Caco-2 (cell line): ENCODE measurements around the gene KLHL34. TPM values are rescaled to one million over a fixed set of nuclear protein-coding genes. Genes with fewer than 3 reads are reported as not detected.

Experiments used
- BruUV-seq: library from RNA; stranded (reverse); fragments of 400-500 nt; replicated peaks from 2 replicates; lab custom pipeline; 2021; lab: Mats Ljungman, UMichigan
- CTCF ChIA-PET: fragments of 300-600 bp; sonication (Branson Sonifier 250); formaldehyde crosslinking; loops from one replicate; lab custom pipeline; 2022; ENCODE audit warnings: antibody characterized with exemption; lab: Charles Lee
- POLR2A ChIA-PET: fragments of 300-600 bp; sonication (Branson Sonifier 250); formaldehyde crosslinking; loops from one replicate; lab custom pipeline; 2022; ENCODE audit warnings: antibody characterized with exemption; lab: Charles Lee
- DNase-seq, 2 experiments: peaks; one replicate each; pipeline versions ENCODE4 v3.0.0 to v3.0.0-alpha.2; 2020 to 2022
- H3K27me3 ChIP-seq: replicated peaks from 2 replicates; pipeline ENCODE4 v1.6.0; 2011; ENCODE audit warnings: low read length; ENCODE audit not compliant: control insufficient read depth, insufficient read depth
- H3K36me3 ChIP-seq: 2 replicates; pipeline ENCODE4 v1.5.1; 2011; ENCODE audit warnings: low read length; ENCODE audit not compliant: control insufficient read depth, insufficient read depth
- H3K4me1 ChIP-seq: fragments of 250-450 bp; sonication (Bioruptor Pico); 2 replicates; pipeline ENCODE4 v1.5.1; 2020; ENCODE audit warnings: mild to moderate bottlenecking
- H3K4me3 ChIP-seq: 2 replicates; pipeline ENCODE4 v1.5.1; 2011; ENCODE audit warnings: low read depth, mild to moderate bottlenecking, control low read depth, low read length
- H3K9me3 ChIP-seq: fragments of 250-450 bp; sonication (Bioruptor Pico); 2 replicates; pipeline ENCODE4 v1.5.1; 2020; ENCODE audit warnings: mild to moderate bottlenecking, moderate library complexity
- H3K27ac Mint-ChIP-seq: one replicate; pipeline ENCODE4 v1.8.0; 2022; ENCODE audit warnings: mixed read lengths; ENCODE audit not compliant: unreplicated experiment
- H3K27me3 Mint-ChIP-seq: one replicate; pipeline ENCODE4 v1.8.0; 2022; ENCODE audit warnings: mixed read lengths; ENCODE audit not compliant: insufficient read depth, unreplicated experiment
- H3K36me3 Mint-ChIP-seq: one replicate; pipeline ENCODE4 v1.8.0; 2022; ENCODE audit warnings: mild to moderate bottlenecking, mixed read lengths; ENCODE audit not compliant: insufficient read depth, unreplicated experiment
- H3K4me1 Mint-ChIP-seq: one replicate; pipeline ENCODE4 v1.8.0; 2022; ENCODE audit warnings: low read depth, mixed read lengths; ENCODE audit not compliant: unreplicated experiment
- H3K4me3 Mint-ChIP-seq: one replicate; pipeline ENCODE4 v1.8.0; 2022; ENCODE audit warnings: mild to moderate bottlenecking, moderate library complexity, mixed read lengths; ENCODE audit not compliant: unreplicated experiment
- H3K9me3 Mint-ChIP-seq: one replicate; pipeline ENCODE4 v1.8.0; 2022; ENCODE audit warnings: mixed read lengths; ENCODE audit not compliant: unreplicated experiment
- intact Hi-C: fragments of 100-400 bp; cut with micrococcal nuclease; formaldehyde crosslinking; loops from one replicate; pipeline ENCODE4 v1.10.0; 2022; ENCODE audit not compliant: unreplicated experiment
- total RNA-seq: library from RNA; stranded (reverse); gene quantifications from 2 replicates; pipeline ENCODE4 v1.2.3, GENCODE V29; 2022
- TF ChIP-seq, protein P1 (sequence below), 2 experiments: fragments of 200-600 bp in 1 of 2; IDR thresholded peaks; 1 replicate in 1 of 2; 2 replicates in 1 of 2; pipeline versions ENCODE4 v1.5.1 to v1.8.0; 2011 to 2022; ENCODE audit warnings: antibody characterized with exemption in 1 of 2, control low read depth in 1 of 2, inconsistent platforms in 1 of 2, low read depth in 1 of 2, low read length in 1 of 2, mild to moderate bottlenecking in 1 of 2, moderate library complexity in 1 of 2; ENCODE audit not compliant: insufficient read depth in 1 of 2, severe bottlenecking in 1 of 2, unreplicated experiment in 1 of 2

KLHL34 gene
- total RNA-seq, 1 experiment from 2014 or later, result not detected

DNA sequence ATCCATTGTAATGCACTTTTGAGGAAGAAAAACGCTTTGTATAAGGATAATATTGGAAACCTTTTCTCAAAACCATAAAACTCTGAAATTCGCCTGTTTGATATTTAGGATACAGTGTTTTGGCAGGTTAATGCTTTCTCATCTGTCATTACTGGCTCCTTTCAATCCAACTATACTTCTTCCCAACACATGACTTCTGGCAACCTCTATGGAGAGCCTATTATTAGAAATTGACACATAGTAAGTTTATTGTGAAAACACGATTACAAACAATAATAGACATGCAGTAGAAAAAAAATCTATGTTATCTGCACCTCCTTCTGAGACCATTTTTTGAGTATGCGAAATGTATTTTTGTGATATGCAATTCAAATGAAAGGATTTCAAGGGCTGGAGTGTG is 4.6 kb upstream of the KLHL34 start:
- ChIA-PET CTCF (no interaction called here), POLR2A (no interaction called here)
- no TSS peak for BruUV-seq
- no peaks in the 10 kb centered on the region for H3K9me3 ChIP-seq
- no peaks in the 10 kb centered on the region for H3K4me1 ChIP-seq
- no peaks in the 10 kb centered on the region for H3K36me3 Mint-ChIP-seq
- no peaks in the 10 kb centered on the region for H3K36me3 ChIP-seq
- intact Hi-C loops, result no loop called here
- no peak for DNase-seq
- no peaks in the 10 kb centered on the region for H3K27me3 ChIP-seq
- no peaks in the 10 kb centered on the region for H3K27me3 Mint-ChIP-seq
- H3K4me1 Mint-ChIP-seq, result peaks cover 7% of the 10 kb centered on the region
- no peak overlapping the region for H3K4me3 ChIP-seq
- no peak overlapping the region for H3K27ac Mint-ChIP-seq
- H3K9me3 Mint-ChIP-seq, result no peaks in the 10 kb centered on the region
- TF ChIP-seq, protein P1, sequence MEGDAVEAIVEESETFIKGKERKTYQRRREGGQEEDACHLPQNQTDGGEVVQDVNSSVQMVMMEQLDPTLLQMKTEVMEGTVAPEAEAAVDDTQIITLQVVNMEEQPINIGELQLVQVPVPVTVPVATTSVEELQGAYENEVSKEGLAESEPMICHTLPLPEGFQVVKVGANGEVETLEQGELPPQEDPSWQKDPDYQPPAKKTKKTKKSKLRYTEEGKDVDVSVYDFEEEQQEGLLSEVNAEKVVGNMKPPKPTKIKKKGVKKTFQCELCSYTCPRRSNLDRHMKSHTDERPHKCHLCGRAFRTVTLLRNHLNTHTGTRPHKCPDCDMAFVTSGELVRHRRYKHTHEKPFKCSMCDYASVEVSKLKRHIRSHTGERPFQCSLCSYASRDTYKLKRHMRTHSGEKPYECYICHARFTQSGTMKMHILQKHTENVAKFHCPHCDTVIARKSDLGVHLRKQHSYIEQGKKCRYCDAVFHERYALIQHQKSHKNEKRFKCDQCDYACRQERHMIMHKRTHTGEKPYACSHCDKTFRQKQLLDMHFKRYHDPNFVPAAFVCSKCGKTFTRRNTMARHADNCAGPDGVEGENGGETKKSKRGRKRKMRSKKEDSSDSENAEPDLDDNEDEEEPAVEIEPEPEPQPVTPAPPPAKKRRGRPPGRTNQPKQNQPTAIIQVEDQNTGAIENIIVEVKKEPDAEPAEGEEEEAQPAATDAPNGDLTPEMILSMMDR (IDR thresholded peaks at IDR 0.05; ENCODE audit: insufficient read depth in 1 of 2, low read depth in 1 of 2, low read length in 1 of 2, severe bottlenecking in 1 of 2, unreplicated experiment in 1 of 2), result no peak
- H3K4me3 Mint-ChIP-seq, result no peak overlapping the region

DNA sequence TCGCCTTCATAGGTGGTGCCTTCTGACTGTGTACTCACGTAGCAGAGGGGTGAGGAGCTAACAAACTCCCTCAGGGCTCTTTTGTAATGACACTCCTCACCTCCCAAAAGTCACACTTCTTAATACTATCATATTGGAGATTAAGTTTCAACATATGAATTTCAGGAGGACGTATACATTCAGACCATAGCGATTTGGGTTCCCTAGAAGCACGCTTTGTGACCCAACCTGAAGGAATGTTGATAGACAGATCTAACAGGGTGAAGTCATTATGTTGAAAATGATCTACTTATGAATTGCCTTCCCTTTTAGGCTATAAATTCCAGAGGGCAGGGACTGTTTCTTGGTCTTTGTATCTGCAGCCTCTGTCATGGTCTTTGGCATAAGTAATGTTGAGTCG is 3.2 kb upstream of the KLHL34 start:
- H3K27me3 Mint-ChIP-seq, result no peaks in the 10 kb centered on the region
- BruUV-seq, result no TSS peak

DNA sequence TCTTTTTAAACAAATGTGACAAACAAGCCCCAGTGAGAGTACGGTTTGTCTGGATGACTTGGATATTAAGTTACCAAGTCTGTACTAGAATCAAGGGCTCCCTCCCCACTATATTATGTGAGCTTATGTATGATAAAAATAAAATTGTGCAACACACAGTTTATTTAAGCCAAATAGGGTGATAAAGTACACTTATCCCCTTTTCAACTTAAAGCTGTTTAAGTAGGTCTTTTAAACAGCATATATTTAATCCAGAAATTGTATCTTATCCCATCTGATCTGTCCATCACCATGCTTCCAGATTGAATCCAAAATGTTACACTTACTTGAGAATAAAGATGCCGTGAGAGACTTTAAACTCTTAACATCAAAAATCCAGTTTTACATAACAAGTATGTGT is 2.0 kb upstream of the KLHL34 start:
- no TSS peak for BruUV-seq
- ChIA-PET POLR2A (no interaction called here), CTCF (no interaction called here)
- H3K9me3 ChIP-seq, result no peaks in the 10 kb centered on the region
- intact Hi-C loops, result no loop called here
- Mint-ChIP-seq H3K4me3 (no peak overlapping the region), H3K9me3 (no peaks in the 10 kb centered on the region), H3K36me3 (no peaks in the 10 kb centered on the region), H3K27ac (no peak overlapping the region), H3K27me3 (no peaks in the 10 kb centered on the region), H3K4me1 (peaks cover 7% of the 10 kb centered on the region)
- no peaks in the 10 kb centered on the region for H3K36me3 ChIP-seq
- TF ChIP-seq, protein P1 (IDR thresholded peaks at IDR 0.05; ENCODE audit: insufficient read depth in 1 of 2, low read depth in 1 of 2, low read length in 1 of 2, severe bottlenecking in 1 of 2, unreplicated experiment in 1 of 2), result no peak
- no peak overlapping the region for H3K4me3 ChIP-seq
- no peaks in the 10 kb centered on the region for H3K4me1 ChIP-seq
- DNase-seq, result no peak
- H3K27me3 ChIP-seq, result no peaks in the 10 kb centered on the region

More for the DNA sequence above, 3.2 kb upstream of the KLHL34 start:
- Mint-ChIP-seq H3K4me3 (no peak overlapping the region), H3K4me1 (peaks cover 7% of the 10 kb centered on the region), H3K27ac (no peak overlapping the region), H3K36me3 (no peaks in the 10 kb centered on the region), H3K9me3 (no peaks in the 10 kb centered on the region)
- intact Hi-C loops, result no loop called here
- Histone ChIP-seq H3K4me3 (no peak overlapping the region), H3K27me3 (no peaks in the 10 kb centered on the region), H3K9me3 (no peaks in the 10 kb centered on the region), H3K36me3 (no peaks in the 10 kb centered on the region), H3K4me1 (no peaks in the 10 kb centered on the region)
- CTCF ChIA-PET, result no interaction called here
- POLR2A ChIA-PET, result no interaction called here
- TF ChIP-seq, protein P1 (IDR thresholded peaks at IDR 0.05; ENCODE audit: insufficient read depth in 1 of 2, low read depth in 1 of 2, low read length in 1 of 2, severe bottlenecking in 1 of 2, unreplicated experiment in 1 of 2), result no peak
- DNase-seq, result no peak
